ENCODE data around the gene FAM193A.
"Not testable (repeated sequence)": the region's sequence is repeated elsewhere in the genome, so short reads cannot be mapped to it uniquely, and the experiment has no call there.

Gene FAM193A

DNA sequence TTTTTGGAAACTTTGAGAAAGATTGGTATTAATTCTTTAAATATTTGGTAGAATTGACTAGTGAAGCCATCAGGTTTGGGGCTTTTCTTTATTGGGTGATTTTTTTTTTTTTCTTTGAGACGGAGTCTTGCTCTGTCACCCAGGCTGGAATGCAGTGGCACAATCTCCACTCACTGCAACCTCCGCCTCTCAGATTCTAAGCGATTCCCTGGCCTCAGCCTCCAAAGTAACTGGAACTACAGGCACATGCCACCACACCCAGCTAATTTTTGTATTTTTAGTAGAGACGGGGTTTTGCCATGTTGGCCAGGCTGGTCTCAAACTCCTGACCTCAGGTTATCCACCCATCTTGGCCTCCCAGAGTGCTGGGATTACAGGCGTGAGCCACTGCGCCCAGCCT is 143.3 kb downstream of the FAM193A start:
- H3K27ac Mint-ChIP-seq; intact Hi-C loops (cut with micrococcal nuclease); H3K27me3 Mint-ChIP-seq; H3K9me3 Mint-ChIP-seq; H3K4me1 Mint-ChIP-seq (ENCODE audit: low read depth); H3K4me3 Mint-ChIP-seq: not testable (repeated sequence)
- peaks cover 98% of the 10 kb centered on the region for H3K36me3 Mint-ChIP-seq (ENCODE audit: low read depth)

DNA sequence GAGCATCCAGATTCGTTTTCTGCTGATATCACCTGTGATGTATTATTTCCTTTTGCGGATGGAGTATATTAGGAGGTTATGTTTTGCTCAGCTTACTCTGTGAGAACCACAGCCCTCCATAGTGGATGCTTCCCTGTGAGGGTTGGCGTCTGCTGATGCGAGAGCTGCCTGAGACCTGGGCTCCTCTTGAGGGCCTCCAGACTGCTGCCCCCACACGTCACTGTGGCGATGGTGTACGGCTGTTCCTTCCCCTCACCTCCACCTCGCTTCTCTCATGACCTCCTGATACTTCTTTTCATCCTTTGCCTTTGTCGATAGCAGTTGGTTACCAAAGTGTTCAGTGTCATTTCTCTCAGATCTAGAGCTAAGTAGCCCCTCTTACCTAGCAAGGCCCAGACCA is 148.0 kb downstream of the FAM193A start:
- Mint-ChIP-seq H3K36me3 (ENCODE audit: low read depth) (peaks cover 100% of the 10 kb centered on the region), H3K4me3 (no peak overlapping the region)
- intact Hi-C loops (cut with micrococcal nuclease) = no loop called here

DNA sequence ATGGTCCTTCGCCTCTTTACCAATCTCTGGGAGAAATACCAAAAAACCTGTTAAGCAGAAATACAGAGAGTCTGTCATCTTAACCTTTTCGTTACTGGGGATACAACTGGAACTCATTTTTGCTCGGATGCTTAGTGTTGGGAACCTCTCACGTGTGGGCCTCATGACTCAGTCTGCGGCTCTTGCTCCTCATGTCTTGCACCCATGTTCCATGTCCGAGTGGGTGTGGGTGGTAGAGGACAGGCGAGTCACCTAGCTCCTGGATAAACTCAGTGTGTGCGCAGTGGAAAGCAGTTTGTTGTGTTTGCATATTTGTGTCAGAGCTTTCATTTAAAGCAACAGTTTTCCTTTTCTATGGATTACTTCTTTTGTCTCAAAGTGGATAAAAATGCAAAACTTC is 149.1 kb downstream of the FAM193A start:
- H3K27me3 Mint-ChIP-seq = no peaks in the 10 kb centered on the region
- H3K4me1 Mint-ChIP-seq (ENCODE audit: low read depth) = peaks cover 13% of the 10 kb centered on the region
- no peaks in the 10 kb centered on the region for H3K9me3 Mint-ChIP-seq
- no peak overlapping the region for H3K27ac Mint-ChIP-seq
- intact Hi-C loops (cut with micrococcal nuclease) = no loop called here
- no peak overlapping the region for H3K4me3 Mint-ChIP-seq
- H3K36me3 Mint-ChIP-seq (ENCODE audit: low read depth) = peaks cover 100% of the 10 kb centered on the region

More for the DNA sequence above, 148.0 kb downstream of the FAM193A start:
- no peaks in the 10 kb centered on the region for H3K9me3 Mint-ChIP-seq
- no peak overlapping the region for H3K27ac Mint-ChIP-seq
- no peaks in the 10 kb centered on the region for H3K27me3 Mint-ChIP-seq
- peaks cover 9% of the 10 kb centered on the region for H3K4me1 Mint-ChIP-seq (ENCODE audit: low read depth)

DNA sequence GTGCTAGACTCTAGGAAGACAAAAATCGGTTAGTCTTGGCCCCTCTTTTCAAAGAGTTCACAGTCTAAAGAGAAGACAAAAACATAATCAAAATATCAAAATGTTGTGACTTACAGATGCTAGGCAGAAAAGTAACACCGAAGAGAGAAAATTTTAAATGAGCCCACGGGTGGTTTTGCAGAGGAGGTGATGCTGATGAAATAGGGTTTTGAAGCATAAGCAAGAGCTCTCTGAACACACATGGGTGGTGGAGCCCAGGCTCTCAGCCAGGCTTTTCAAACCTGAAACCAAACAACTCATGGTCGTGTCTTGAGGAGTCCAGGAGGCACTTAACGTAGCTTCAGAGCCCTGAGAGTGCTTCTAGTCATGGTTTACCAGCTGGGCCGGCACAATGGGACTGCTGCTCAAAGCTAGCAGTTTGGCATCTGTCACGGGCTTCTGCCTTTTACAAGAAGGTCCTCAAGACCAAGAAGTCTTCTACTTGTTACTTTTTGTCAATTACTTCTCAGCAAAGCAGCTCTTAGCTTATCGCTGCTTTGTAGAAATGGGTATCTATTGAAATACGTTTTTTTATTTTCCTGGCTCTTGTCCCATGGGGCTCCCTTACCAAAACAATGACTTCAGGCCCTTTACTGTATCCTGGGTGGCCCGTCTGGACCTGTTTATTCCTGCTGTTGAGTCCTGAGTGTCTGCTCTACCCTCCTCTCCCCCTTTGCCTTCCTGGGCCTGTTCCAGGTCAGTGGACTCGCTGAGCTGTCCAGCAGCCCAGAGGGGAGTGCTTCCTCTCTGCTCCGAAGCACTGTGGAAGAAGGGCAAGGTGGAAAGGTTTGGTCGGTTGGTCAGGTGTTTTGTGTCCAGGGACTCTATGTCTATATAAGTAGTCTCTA is 150.2 kb downstream of the FAM193A start:
- no peaks in the 10 kb centered on the region for H3K9me3 Mint-ChIP-seq
- intact Hi-C loops (cut with micrococcal nuclease) = no loop called here
- H3K4me3 Mint-ChIP-seq = no peak overlapping the region
- H3K36me3 Mint-ChIP-seq (ENCODE audit: low read depth) = peaks cover 100% of the 10 kb centered on the region
- no peaks in the 10 kb centered on the region for H3K27me3 Mint-ChIP-seq
- H3K4me1 Mint-ChIP-seq (ENCODE audit: low read depth) = peaks cover 13% of the 10 kb centered on the region
- H3K27ac Mint-ChIP-seq = no peak overlapping the region

DNA sequence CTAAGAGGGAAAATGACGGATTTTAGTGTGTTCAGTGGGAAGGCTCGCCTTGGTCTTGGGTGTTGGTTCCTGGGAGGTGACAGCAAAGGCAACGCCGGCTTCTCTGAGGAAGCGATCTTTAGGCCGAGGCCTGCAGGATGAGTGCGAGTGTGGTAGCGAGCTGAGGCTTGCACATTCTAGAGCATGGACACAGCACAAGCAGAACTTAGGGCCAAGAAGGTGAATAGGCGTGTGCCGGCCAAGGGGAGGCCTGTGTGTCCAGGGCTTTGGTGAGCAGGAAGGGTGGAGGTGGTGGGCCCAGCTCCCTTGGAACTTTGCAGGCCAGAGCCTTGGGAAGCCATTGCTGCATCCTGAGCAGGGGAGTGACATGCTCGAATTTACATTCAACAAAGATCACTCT is 151.8 kb downstream of the FAM193A start:
- Mint-ChIP-seq H3K4me3 (no peak overlapping the region), H3K9me3 (no peaks in the 10 kb centered on the region), H3K27ac (no peak overlapping the region), H3K36me3 (ENCODE audit: low read depth) (peaks cover 100% of the 10 kb centered on the region), H3K27me3 (no peaks in the 10 kb centered on the region), H3K4me1 (ENCODE audit: low read depth) (peaks cover 13% of the 10 kb centered on the region)
- intact Hi-C loops (cut with micrococcal nuclease) = no loop called here

DNA sequence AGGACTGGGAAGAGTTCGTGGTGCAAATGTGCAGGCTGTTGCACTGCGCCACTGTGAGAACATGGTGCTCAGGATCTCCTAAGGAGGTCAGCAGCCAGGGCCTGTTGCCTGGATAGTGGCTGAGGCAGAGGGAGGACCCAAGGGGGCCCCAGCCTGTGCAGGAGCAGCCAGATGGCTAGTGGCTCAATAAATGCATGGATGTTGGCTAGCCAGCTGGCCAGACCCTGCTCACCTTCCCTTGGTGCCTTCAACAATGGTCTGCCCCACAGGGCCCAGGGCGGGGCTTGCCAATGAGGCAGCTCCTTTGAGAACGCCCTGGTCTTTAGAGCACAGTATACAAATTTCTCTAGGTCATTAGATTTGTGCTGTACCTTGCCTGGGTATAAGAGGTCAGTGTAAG is 152.2 kb downstream of the FAM193A start:
- H3K4me1 Mint-ChIP-seq (ENCODE audit: low read depth) = peaks cover 13% of the 10 kb centered on the region
- H3K27ac Mint-ChIP-seq = no peak overlapping the region
- H3K9me3 Mint-ChIP-seq = no peaks in the 10 kb centered on the region
- intact Hi-C loops (cut with micrococcal nuclease) = no loop called here
- no peaks in the 10 kb centered on the region for H3K27me3 Mint-ChIP-seq
- no peak overlapping the region for H3K4me3 Mint-ChIP-seq
- peaks cover 100% of the 10 kb centered on the region for H3K36me3 Mint-ChIP-seq (ENCODE audit: low read depth)

DNA sequence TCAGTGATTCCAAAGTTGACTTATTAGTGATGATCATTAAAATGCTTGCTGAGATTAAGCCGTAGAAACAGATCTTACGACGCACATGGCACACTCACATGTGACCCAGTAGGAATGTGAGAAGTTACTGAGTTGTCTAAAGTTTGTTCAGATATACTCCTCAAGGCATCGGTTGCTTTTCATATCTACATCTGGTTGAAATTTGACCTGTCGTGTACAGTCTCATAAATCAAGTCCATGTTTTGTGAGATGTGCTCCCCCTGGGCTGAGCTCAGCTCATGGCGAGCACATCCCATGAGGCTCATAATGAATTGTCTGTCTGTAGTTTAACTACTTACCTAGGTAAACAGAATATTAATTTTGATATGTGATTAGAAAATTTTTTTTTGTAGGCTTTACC is 152.7 kb downstream of the FAM193A start:
- H3K9me3 Mint-ChIP-seq = no peaks in the 10 kb centered on the region
- no peaks in the 10 kb centered on the region for H3K27me3 Mint-ChIP-seq
- intact Hi-C loops (cut with micrococcal nuclease) = no loop called here
- H3K36me3 Mint-ChIP-seq (ENCODE audit: low read depth) = peaks cover 100% of the 10 kb centered on the region
- no peak overlapping the region for H3K27ac Mint-ChIP-seq
- peaks cover 13% of the 10 kb centered on the region for H3K4me1 Mint-ChIP-seq (ENCODE audit: low read depth)
- no peak overlapping the region for H3K4me3 Mint-ChIP-seq

DNA sequence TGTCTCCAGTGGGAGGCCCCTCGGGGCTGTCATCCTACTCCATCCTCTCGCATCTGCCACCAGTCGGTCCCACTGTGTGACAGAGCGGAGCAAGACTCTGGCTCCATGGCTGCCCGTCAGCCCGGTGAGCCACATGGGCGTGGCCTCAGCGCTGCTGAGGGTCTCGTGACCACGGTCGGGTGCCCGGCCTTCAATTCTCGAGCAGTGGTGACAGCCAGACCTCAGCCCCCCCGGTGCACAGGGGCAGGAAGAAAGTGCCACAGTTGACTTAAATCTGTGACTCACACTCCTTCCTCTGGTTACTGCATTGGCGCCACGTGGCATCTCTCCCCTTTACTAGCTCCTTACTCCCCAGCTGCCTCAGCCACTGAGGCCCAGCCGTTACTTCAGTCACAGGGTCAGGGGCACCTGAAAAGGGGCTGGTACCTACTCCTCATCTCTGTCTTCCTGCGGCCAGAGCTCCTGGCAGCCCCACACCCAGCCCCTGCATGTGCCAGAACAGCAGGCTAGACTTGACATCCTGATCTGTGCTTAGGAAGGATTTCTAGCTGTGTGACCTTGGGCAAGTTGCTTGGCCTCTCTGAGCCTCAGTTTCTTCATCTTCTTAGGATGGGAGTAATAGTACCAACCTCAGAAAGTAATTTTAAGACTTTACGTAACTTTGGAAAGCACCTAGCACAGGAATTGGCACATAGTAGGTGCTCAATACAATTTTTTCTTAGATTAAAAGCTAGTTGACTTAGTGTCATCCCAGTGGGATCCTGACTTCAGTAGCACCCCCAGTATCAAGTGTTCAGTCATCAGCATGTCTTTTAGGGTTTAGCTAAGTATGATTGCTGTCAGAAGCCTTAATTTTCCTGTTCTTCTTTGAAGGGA is 153.6 kb downstream of the FAM193A start:
- Mint-ChIP-seq H3K36me3 (ENCODE audit: low read depth) (peaks cover 100% of the 10 kb centered on the region), H3K4me1 (ENCODE audit: low read depth) (peaks cover 13% of the 10 kb centered on the region), H3K9me3 (no peaks in the 10 kb centered on the region), H3K27ac (peak overlapping the region; percentile 14), H3K4me3 (no peak overlapping the region), H3K27me3 (no peaks in the 10 kb centered on the region)
- intact Hi-C loops (cut with micrococcal nuclease) = no loop called here

DNA sequence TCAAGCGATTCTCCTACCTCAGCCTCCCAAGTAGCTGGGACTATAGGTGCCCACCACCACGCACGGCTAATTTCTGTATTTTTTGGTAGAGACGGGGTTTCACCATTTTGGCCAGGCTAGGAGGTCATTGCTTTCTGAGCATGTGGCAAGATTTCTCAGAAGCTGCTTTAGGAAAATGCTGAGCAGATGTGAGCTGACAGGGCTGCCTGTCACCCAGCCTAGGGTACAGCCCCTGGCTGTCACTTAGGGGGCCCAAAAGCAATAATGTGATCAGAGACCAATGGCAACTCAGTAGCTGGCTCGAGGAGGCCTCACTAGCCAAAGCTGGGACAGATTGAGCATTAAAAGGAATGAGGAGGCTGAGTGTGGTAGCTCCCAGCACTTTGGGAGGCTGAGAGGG is 154.9 kb downstream of the FAM193A start:
- Mint-ChIP-seq H3K4me3 (no peak overlapping the region), H3K9me3 (no peaks in the 10 kb centered on the region), H3K27me3 (no peaks in the 10 kb centered on the region), H3K36me3 (ENCODE audit: low read depth) (peaks cover 99% of the 10 kb centered on the region), H3K4me1 (ENCODE audit: low read depth) (peaks cover 13% of the 10 kb centered on the region), H3K27ac (peak overlapping the region; percentile 10)
- intact Hi-C loops (cut with micrococcal nuclease) = no loop called here

DNA sequence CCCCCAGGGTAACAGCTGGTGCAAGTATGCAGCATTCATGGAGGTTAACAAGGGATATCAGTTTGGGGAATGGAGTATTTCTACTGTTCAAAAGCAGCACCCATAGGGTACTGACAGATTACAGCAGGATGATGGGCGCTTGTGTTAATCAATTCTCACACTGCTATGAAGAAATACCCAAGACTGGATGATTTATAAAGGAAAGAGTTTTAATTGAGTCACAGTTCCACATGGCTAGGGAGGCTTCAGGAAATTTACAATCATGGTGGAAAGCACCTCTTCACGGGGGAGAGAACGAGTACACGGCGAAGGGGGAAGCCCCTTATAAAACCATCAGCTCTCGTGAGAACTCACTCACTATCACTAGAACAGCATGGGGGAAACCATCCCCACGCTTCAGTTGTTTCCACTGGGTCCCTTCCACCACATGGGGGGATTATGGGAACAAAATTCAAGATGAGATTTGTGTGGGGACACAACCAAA is 155.5 kb downstream of the FAM193A start:
- no peaks in the 10 kb centered on the region for H3K9me3 Mint-ChIP-seq
- H3K36me3 Mint-ChIP-seq (ENCODE audit: low read depth) = peaks cover 99% of the 10 kb centered on the region
- H3K27me3 Mint-ChIP-seq = no peaks in the 10 kb centered on the region
- H3K4me1 Mint-ChIP-seq (ENCODE audit: low read depth) = peaks cover 13% of the 10 kb centered on the region
- H3K27ac Mint-ChIP-seq = no peak overlapping the region
- H3K4me3 Mint-ChIP-seq = no peak overlapping the region
- intact Hi-C loops (cut with micrococcal nuclease) = no loop called here

DNA sequence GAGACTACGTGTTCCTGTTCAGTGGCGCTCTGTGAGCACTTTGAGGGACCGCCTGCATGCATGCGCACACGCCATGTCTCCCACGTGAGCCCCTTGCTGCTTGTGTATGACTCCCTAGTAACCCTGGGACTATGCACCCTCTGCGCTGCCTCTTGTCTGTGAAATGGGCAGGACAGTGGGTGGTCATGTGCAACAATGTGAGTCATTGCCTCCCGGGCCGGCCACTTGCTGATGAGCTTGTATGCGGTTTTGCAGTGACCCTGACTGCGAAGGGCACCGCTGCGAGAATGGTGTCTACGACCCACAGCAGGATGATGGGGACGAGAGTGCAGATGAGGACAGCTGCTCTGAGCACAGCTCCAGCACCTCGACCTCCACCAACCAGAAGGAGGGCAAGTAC is 158.2 kb downstream of the FAM193A start:
- Mint-ChIP-seq H3K36me3 (ENCODE audit: low read depth) (peaks cover 99% of the 10 kb centered on the region), H3K4me3 (no peak overlapping the region), H3K27ac (no peak overlapping the region), H3K4me1 (ENCODE audit: low read depth) (peaks cover 4% of the 10 kb centered on the region), H3K27me3 (no peaks in the 10 kb centered on the region), H3K9me3 (no peaks in the 10 kb centered on the region)
- intact Hi-C loops (cut with micrococcal nuclease) = no loop called here

DNA sequence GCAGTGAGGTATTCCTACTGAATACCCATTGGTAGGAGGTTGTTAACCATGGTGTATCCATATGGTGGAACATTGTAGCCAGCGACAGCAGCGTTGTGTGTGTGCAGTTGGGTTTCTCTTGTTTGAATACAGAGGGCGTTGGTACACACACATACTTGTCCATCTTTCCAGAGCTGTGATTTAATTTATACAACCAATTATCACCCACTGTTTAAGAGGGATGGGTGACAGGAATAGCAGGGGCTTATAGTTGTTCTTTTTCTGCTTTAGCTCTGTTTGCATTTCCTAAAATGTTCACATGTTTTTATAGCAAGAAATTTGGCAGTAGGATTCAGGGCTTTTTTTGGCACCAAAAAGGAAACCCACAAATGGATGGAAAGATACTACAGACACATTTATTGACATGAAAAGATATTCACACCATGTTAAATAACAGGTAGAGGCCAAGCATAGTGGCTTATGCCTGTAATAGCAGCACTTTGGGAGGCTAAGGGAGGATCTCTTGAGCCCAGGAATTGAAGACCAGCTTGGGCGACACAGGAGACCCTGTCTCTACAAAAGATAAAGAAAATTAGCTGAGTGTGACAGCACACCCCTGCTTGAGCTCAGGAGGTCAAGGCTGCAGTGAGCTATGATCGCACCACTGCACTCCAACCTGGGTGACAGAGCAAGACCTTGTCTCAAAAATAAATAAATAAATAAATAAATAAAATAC is 159.1 kb downstream of the FAM193A start:
- H3K4me1 Mint-ChIP-seq (ENCODE audit: low read depth) = no peaks in the 10 kb centered on the region
- no peak overlapping the region for H3K27ac Mint-ChIP-seq
- no peaks in the 10 kb centered on the region for H3K27me3 Mint-ChIP-seq
- intact Hi-C loops (cut with micrococcal nuclease) = no loop called here
- H3K4me3 Mint-ChIP-seq = no peak overlapping the region
- H3K36me3 Mint-ChIP-seq (ENCODE audit: low read depth) = peaks cover 99% of the 10 kb centered on the region
- no peaks in the 10 kb centered on the region for H3K9me3 Mint-ChIP-seq

DNA sequence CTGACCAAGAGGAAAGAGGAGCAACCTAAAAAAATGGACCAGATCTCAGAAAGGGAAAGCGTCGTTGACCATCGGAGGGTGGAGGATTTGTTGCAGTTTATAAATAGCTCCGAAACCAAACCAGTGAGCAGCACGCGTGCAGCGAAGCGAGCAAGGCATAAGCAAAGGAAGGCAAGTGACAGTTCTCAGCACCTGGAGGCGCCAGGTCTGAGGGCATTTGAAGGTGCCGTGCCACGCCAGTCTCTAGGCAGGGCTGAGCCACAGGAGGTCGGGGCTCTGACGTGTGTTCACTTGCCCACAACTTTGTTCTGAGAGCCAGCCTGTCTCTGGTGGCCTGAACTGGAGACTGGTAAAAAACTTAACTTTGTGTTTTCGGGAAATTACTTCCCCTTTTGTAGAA is 160.0 kb downstream of the FAM193A start:
- peaks cover 99% of the 10 kb centered on the region for H3K36me3 Mint-ChIP-seq (ENCODE audit: low read depth)
- intact Hi-C loops (cut with micrococcal nuclease) = no loop called here
- no peak overlapping the region for H3K27ac Mint-ChIP-seq

DNA sequence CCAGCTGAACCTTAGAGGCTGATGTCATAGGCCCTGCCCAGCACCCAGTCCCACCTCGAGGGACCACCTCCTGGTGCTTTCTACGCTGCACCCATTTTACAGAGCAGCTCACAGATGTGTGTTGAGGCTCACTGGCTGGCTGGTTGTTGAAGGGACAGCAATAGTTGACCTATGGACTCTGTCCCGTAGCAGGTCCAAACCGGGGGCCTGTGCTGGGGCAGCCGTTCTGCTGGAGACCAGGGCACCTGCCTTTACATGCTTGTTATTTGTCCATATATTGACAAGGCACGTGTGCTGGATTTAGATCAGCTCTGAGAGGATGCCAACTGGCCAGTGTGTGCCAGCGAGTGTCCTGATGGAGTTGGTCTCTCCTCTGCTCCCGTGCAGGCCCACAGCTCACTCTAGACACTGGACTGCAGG is 161.6 kb downstream of the FAM193A start:
- Mint-ChIP-seq H3K9me3 (no peaks in the 10 kb centered on the region), H3K4me1 (ENCODE audit: low read depth) (no peaks in the 10 kb centered on the region), H3K27ac (no peak overlapping the region), H3K4me3 (no peak overlapping the region), H3K36me3 (ENCODE audit: low read depth) (peaks cover 99% of the 10 kb centered on the region), H3K27me3 (no peaks in the 10 kb centered on the region)
- intact Hi-C loops (cut with micrococcal nuclease) = no loop called here

More for the DNA sequence above, 160.0 kb downstream of the FAM193A start:
- H3K4me3 Mint-ChIP-seq = no peak overlapping the region
- H3K4me1 Mint-ChIP-seq (ENCODE audit: low read depth) = no peaks in the 10 kb centered on the region
- no peaks in the 10 kb centered on the region for H3K9me3 Mint-ChIP-seq
- H3K27me3 Mint-ChIP-seq = no peaks in the 10 kb centered on the region
